GM19328 (cell line): ENCODE data around the gene SRGAP2C.
"Not testable (repeated sequence)": the region's sequence is repeated elsewhere in the genome, so short reads cannot be mapped to it uniquely, and the experiment has no call there.

Source experiments
- ATAC-seq: cut with Tn5 transposase; IDR thresholded peaks from one replicate; pipeline ENCODE4 v1.9.1; 2021; ENCODE audit warnings: mild to moderate bottlenecking, moderate library complexity; ENCODE audit not compliant: unreplicated experiment

The SRGAP2C gene

DNA sequence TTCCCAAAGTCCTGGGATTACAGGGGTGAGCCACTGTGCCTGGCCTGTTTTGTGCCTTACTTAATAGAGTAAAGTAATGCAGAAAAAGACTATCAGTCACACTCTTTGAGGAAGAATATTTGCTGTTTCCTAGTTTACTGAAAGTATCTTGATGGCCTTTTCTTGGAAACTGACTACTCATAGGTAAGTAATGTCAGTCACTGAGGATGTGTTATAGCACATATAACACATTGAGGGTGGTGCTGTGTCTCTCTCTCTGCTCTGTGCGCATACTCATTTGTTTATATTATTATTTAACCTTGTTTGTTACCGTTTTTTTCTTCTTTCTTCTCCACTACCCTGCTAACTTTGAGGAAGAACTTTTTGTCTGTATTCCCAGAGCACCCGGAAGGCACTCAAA is 93.4 kb downstream of the SRGAP2C start:
- ATAC-seq = not testable (repeated sequence)

DNA sequence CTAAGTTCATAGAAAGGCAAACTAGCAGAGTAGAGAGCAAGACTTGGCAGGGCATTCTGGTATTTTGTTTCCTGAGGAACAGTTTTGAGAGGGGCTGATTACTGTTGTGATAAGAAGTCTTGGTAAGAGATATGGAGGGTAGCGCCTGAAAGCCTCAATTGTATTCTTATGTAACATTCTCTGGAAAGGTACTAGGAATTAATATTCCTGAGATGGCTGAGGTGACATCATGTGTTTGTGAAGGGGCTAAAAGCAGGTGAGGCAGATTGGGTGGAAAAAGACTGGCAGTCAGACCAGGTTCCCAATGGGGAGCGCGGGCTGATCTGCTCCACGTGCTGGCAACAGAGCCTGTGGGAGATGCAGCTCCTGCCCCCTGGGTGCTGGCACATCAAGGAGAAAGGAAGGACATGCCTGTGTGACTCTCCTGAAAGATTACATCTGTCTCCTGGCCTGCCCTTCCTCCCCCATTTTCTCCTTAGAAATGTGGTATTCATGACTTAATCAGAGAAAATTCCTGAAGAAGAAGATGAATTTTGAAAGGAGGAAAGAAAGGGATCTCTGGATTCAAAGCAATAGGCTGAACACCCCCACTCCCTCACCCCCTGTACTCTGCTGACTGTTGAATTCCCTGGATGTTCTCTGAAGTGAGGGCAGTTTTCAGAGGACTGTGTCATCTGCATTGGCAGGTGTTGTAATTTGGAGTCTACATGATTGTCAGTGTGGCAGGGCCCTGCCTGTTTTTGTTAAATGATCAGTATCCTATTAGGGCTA is 94.2 kb downstream of the SRGAP2C start:
- not testable (repeated sequence) for ATAC-seq

- ATAC-seq = not testable (repeated sequence)
These were observed 94.7 kb downstream of the SRGAP2C start for GRCh38 chr1:121279548-121279898.

- not testable (repeated sequence) for ATAC-seq
These were observed 96.0 kb downstream of the SRGAP2C start for GRCh38 chr1:121280699-121281317.

- ATAC-seq = not testable (repeated sequence)
These were observed 96.7 kb downstream of the SRGAP2C start for GRCh38 chr1:121281480-121281879.

DNA sequence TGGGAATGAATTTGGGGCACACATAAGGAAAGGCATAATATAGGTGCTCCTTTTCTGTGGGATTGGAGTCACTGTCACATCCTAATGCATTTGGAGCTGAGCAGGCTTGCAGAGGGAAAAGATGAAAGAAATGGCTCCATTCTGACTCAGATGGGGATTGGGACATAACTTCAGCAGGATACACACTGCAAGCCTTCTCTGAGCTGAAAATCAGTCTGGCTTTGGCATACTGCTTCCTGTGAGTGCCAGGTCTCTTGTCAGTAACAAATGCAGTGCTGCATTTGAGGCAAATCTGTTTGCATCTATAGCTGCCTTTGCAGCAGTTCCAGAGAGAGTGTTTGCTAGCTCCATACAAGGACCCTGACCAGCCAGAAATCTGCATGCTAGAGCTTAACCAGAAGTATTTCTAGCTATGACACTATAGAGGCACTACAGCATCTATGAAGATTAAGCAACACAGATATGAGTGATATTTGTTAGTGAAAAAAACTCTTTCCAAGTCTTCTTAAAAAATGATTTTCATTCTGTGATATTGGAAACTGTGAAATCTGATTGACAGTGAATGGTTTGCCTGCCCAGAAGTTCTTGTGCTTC is 98.9 kb downstream of the SRGAP2C start:
- ATAC-seq = not testable (repeated sequence)

GRCh38 chr1:121292590-121292989 is 107.8 kb downstream of the SRGAP2C start:
- ATAC-seq = not testable (repeated sequence)

DNA sequence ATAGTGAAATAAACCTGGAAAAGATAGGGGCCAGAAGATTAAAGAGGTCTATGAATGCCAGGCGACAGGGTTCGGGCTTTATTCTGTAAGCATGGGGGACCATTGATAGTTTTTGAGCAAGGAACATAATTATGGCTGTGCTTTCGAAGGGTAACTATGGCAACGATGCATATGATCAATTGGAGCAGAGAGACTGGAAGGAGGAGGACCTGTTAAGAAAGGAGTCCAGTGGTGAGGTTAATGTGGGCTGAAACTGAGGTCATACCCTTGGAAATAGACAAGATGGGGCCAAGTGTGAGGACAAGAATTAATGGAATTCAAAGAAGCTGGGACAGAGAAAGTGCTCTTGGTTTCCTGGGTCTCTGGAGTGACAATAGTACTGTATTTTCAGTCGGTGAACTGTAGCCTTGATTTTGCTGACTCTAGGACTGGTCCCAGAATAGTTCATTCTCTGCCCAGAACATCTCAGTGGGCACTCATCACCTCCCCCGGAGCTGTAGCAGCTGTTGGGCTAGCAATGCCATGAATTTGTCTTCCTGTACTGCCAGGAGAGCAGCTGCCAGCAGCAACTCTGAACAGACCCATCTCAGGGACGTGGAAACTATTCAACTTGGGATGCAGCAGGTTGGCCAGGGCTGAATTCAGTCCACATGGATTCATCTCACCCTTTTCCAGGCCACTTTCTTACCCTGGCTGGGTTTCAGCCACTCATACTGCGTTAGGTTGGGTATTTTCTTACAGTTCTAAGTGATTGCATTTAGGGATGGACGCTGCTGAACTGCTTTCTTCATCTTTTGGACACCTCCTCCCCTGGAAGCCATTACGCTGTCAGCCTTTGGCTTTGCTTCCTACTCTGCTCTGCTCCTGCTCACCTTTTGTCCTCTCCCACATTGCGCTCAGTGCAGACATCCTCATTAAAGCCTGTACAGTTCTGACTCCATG is 108.8 kb downstream of the SRGAP2C start:
- ATAC-seq = not testable (repeated sequence)

DNA sequence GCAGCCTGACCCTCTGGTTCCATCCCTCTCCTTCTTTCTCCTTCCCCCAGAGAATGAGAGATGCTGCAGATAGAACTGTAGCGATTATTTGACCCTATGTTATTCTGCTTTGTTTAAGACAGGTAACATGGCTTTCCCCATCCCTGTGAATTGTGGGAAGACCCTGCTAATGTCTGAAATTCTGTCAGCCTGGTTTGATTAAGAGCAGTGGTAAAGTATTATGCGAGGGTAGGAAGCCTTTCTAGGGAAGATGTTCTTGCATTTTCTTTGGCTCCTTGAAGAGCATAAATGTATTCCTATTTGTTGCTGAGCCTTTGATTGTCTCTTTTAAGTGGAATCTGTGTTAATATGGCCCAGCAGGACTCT is 109.4 kb downstream of the SRGAP2C start:
- not testable (repeated sequence) for ATAC-seq

DNA sequence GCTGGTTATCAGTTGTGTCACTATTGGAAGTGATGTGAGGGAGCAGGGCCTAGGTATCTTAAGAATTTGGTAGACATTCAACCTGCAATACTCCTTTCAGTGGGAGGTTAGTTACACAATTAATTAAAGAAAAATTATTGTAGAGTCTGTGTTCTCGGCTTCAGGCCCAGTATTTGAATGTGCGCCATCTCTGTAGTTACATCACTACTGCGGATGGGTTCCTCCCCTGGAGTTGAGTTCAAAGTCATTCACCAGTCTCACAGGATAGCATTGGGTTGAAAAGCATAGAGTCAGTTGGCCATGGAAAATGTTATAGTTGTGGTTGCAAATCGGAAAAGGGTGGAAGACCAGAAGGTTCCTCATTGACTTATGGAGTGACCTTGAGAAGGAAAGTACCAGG is 111.8 kb downstream of the SRGAP2C start:
- ATAC-seq = not testable (repeated sequence)

DNA sequence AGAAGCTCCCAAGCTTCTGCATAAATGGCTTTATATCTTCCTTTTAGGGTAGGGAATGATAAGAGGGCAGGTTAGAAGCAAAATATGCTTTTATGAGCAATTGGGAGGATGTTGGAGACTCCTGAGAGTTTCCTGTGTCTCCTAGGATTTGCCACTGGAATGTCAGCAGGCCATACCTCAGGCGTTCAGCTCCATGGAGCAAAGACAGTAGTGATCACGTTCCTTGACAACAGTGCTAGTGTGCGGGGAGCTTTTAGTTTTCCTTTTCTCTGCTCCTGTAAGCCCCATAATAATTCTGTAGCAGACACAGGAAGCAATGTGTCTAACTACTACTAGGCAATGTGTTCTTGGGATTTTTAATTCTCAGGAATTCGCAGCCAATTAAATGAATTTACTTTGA is 113.8 kb downstream of the SRGAP2C start:
- not testable (repeated sequence) for ATAC-seq

DNA sequence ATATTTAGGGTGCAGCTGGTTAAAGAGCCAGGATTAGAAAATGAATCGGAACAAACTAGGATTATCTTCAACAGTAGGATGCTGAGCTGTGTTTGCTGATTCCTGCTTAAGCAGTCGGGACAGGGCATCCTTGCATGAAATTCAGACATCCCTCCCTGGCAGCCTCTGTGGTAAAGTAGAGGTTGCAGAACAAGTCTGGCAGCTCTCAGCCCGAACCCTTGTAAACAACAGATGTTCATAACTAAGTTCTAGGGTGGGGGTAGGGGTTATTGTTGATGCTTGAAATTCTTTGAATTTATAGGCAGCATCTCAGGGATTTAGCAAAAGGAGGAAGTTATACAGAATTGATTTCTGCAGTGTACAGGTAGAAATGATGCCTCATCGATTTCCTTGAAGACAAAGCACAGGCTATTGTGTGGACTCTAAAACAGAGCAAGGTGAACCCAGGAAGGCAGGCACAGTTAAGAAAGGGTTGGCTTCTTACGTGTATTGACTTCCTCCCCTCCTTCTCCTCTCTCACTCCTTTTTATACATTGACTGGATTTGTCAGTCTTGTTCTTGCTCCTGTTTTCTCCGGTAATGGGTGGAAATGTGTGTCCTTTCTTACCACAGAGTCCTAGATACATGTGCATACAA is 114.9 kb downstream of the SRGAP2C start:
- ATAC-seq = not testable (repeated sequence)

DNA sequence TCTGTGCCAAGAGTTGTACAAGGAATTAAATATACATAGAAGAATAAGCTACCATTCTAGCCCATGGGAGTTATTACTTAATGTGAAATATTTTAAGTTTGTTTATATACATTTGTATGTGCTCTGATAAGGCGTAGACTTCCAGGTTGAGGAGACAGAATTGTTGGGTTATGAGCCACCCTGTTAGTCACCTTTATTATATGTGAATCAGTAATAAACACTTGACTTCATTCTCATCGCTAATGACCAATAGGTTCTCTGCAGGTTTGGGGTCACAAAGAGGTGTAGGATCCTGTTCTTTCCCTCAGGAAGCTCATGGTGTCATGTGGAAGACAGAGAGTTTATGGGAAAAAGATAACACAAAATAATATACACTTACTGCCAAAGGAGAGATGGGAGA is 117.1 kb downstream of the SRGAP2C start:
- ATAC-seq = not testable (repeated sequence)

DNA sequence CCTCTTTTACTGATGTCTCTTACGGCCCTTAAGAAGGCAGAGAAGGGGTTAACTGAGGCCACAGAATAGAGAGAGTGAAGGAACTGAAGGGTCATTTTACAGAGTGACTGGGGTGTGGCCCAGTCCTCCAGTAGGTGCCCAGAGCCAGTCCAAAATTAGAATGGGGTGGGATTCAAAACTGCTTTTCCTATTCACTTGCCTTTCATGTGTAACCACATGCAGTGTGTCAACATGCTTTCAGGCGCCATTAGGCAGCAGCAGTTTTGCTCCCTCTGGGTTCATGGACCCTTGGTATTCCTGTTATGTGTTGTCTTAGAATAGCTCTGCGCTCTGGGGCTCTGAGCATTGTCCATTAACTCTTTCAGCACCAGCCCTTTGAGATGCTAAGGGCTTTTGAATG is 123.0 kb downstream of the SRGAP2C start:
- ATAC-seq = not testable (repeated sequence)

DNA sequence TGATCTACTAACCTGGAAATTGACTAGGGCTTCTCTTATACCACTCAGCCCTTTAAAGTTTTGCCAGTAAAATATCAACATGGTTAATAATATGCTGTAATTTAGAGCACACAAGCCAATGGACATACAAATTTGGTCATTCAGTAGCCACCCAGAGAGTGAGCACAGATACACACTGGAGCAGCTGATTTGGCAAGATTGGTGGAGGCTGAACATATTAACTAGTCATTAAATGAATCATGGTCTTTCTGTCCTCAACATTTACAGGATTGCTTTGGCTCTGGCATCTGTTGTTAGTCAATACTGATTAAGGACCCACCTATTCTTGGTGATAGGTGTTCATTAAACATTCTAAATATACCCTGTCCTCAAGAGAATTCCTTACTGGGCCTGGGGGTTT is 130.7 kb downstream of the SRGAP2C start:
- not testable (repeated sequence) for ATAC-seq

DNA sequence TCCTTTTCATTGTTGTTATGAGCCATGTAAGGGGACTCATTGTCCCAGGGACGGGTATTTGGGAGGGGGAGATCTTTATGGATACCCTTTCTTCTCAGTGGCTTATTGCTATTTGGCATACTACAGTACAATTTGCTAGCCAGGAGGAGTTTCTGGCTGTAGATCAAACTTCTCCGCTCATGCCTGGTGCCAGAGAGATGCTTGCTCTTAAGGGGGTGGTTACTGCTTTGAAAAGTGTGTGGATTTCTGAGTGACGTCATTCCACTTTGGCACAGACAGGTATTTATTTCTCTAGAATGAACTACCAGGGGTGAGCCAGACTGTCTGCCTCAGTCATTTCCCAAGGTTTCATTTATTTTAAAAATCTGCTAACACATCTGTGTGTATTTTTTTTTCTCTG is 131.3 kb downstream of the SRGAP2C start:
- ATAC-seq = not testable (repeated sequence)

- not testable (repeated sequence) for ATAC-seq
These were observed 133.0 kb downstream of the SRGAP2C start for GRCh38 chr1:121317491-121318468.

DNA sequence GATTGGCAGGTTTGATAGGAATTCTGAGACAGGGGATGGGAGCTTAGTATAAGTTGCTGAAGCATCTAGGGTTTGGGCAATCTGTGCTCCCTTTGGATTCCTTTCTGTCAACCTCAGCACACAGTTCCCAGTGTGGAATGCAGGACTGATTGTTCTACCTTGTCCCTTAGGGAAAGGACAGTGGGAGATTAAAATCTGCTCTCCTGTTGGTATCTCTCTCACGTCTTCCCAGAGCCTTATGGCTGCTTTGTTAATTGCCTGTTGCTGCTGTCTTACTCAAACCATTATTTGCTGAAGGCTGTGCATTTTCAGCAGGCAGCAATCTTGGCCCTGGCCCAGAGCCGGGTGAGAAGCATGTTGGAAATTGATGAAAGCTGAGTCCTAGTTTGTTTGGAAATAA is 133.9 kb downstream of the SRGAP2C start:
- ATAC-seq = not testable (repeated sequence)

DNA sequence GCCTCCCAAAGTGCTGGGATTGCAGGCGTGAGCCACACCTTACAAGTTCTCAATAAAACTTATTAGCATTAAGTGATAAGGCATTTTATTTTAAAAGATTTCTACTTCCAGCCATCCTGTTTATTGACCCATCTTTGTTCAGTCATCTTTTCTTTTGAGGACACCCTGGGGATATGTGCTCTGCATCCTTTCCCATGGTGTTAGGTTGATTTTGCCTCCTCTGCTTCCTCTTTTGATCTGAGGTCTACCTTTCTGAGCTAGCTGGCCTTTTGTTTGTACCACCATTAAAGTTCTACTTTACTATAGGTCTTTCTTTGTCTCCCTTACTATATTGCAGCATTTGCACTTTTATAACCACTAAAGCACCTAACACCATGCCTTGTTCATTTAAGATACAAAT is 136.9 kb downstream of the SRGAP2C start:
- ATAC-seq = not testable (repeated sequence)
